ENCODE results near the gene KRT78. TPM values are rescaled to one million over a fixed set of nuclear protein-coding genes. Genes with fewer than 3 reads are reported as not detected.
A peak's percentile ranks its signal among the peaks of the same experiment; 100 is the strongest.

KRT78 gene
- total and polyA plus RNA-seq, 2 of the 13 experiments (the other 11 are each of a cell fraction or from before 2014, with no cell fraction given): not detected

DNA sequence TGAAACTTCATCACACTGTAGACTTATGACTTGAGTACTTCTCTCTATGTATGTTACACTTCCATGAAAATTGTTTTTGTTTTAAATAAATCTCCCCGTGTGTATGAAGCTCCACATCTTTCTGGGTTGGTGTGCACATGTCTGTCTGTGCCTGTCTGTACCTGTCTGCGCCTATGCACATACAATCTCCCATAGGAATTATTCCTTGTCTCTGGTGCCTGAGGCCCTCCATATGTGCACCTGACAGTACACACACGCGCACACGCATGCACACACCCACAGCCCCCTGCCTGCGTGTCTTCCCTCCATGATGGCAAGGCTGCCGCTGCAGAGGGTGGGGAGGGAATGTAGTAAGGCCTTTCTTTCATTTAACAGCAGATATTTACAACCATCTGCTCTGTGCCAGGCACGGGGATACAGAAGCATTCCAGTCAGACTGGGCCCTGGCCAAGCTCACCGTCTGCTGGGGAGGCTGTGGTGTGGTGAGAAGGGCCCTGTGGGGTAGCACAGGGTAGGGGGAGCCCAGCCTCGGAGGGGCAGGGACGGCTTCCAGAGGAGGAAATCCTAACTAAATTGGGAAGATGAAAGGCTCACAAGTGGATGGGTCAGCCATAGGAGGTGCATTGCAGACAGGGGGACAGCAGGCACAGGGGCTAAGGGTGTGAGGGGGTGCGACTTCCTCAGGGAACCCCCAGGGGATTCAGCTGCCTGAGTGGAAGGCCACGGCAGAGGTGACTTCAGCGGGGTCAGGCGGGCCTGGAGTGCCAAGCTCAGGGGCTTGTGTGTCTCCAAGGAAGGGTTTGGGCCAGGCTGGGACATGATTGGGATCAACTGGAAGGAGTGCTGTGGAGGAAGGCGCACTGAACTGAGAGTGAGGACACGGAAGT lies 30.0 kb upstream of the KRT78 start (continued):
- TF ChIP-seq, protein P1, sequence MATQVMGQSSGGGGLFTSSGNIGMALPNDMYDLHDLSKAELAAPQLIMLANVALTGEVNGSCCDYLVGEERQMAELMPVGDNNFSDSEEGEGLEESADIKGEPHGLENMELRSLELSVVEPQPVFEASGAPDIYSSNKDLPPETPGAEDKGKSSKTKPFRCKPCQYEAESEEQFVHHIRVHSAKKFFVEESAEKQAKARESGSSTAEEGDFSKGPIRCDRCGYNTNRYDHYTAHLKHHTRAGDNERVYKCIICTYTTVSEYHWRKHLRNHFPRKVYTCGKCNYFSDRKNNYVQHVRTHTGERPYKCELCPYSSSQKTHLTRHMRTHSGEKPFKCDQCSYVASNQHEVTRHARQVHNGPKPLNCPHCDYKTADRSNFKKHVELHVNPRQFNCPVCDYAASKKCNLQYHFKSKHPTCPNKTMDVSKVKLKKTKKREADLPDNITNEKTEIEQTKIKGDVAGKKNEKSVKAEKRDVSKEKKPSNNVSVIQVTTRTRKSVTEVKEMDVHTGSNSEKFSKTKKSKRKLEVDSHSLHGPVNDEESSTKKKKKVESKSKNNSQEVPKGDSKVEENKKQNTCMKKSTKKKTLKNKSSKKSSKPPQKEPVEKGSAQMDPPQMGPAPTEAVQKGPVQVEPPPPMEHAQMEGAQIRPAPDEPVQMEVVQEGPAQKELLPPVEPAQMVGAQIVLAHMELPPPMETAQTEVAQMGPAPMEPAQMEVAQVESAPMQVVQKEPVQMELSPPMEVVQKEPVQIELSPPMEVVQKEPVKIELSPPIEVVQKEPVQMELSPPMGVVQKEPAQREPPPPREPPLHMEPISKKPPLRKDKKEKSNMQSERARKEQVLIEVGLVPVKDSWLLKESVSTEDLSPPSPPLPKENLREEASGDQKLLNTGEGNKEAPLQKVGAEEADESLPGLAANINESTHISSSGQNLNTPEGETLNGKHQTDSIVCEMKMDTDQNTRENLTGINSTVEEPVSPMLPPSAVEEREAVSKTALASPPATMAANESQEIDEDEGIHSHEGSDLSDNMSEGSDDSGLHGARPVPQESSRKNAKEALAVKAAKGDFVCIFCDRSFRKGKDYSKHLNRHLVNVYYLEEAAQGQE (IDR thresholded peaks at IDR 0.05; ENCODE audit: borderline replicate concordance in 1 of 2, low read depth in 1 of 2, low read length in 2 of 2): no peak
- TF ChIP-seq, protein P2, sequence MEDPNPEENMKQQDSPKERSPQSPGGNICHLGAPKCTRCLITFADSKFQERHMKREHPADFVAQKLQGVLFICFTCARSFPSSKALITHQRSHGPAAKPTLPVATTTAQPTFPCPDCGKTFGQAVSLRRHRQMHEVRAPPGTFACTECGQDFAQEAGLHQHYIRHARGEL (CRISPR knock-in tag; IDR thresholded peaks at IDR 0.05): no peak
- TF ChIP-seq BORCS8-MEF2B (CRISPR knock-in tag; IDR thresholded peaks at IDR 0.05): no peak
- TF ChIP-seq, protein P3, sequence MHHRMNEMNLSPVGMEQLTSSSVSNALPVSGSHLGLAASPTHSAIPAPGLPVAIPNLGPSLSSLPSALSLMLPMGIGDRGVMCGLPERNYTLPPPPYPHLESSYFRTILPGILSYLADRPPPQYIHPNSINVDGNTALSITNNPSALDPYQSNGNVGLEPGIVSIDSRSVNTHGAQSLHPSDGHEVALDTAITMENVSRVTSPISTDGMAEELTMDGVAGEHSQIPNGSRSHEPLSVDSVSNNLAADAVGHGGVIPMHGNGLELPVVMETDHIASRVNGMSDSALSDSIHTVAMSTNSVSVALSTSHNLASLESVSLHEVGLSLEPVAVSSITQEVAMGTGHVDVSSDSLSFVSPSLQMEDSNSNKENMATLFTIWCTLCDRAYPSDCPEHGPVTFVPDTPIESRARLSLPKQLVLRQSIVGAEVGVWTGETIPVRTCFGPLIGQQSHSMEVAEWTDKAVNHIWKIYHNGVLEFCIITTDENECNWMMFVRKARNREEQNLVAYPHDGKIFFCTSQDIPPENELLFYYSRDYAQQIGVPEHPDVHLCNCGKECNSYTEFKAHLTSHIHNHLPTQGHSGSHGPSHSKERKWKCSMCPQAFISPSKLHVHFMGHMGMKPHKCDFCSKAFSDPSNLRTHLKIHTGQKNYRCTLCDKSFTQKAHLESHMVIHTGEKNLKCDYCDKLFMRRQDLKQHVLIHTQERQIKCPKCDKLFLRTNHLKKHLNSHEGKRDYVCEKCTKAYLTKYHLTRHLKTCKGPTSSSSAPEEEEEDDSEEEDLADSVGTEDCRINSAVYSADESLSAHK (CRISPR knock-in tag; IDR thresholded peaks at IDR 0.05; ENCODE audit: borderline replicate concordance): no peak
- TF ChIP-seq, protein P4, sequence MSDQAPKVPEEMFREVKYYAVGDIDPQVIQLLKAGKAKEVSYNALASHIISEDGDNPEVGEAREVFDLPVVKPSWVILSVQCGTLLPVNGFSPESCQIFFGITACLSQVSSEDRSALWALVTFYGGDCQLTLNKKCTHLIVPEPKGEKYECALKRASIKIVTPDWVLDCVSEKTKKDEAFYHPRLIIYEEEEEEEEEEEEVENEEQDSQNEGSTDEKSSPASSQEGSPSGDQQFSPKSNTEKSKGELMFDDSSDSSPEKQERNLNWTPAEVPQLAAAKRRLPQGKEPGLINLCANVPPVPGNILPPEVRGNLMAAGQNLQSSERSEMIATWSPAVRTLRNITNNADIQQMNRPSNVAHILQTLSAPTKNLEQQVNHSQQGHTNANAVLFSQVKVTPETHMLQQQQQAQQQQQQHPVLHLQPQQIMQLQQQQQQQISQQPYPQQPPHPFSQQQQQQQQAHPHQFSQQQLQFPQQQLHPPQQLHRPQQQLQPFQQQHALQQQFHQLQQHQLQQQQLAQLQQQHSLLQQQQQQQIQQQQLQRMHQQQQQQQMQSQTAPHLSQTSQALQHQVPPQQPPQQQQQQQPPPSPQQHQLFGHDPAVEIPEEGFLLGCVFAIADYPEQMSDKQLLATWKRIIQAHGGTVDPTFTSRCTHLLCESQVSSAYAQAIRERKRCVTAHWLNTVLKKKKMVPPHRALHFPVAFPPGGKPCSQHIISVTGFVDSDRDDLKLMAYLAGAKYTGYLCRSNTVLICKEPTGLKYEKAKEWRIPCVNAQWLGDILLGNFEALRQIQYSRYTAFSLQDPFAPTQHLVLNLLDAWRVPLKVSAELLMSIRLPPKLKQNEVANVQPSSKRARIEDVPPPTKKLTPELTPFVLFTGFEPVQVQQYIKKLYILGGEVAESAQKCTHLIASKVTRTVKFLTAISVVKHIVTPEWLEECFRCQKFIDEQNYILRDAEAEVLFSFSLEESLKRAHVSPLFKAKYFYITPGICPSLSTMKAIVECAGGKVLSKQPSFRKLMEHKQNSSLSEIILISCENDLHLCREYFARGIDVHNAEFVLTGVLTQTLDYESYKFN (CRISPR knock-in tag; conservative IDR thresholded peaks at IDR 0.05): 0 out of 2 replicates have a peak, but pooled peaks have one; percentile 8
- no peak for TF ChIP-seq FOSL1 (CRISPR knock-in tag; IDR thresholded peaks at IDR 0.05; ENCODE audit: borderline replicate concordance)
- no peak for TF ChIP-seq ZNF484 (CRISPR knock-in tag; IDR thresholded peaks at IDR 0.05; ENCODE audit: borderline replicate concordance, low read depth)
- TF ChIP-seq ZNF703 (CRISPR knock-in tag; IDR thresholded peaks at IDR 0.05; ENCODE audit: borderline replicate concordance): no peak
- TF ChIP-seq, protein P5, sequence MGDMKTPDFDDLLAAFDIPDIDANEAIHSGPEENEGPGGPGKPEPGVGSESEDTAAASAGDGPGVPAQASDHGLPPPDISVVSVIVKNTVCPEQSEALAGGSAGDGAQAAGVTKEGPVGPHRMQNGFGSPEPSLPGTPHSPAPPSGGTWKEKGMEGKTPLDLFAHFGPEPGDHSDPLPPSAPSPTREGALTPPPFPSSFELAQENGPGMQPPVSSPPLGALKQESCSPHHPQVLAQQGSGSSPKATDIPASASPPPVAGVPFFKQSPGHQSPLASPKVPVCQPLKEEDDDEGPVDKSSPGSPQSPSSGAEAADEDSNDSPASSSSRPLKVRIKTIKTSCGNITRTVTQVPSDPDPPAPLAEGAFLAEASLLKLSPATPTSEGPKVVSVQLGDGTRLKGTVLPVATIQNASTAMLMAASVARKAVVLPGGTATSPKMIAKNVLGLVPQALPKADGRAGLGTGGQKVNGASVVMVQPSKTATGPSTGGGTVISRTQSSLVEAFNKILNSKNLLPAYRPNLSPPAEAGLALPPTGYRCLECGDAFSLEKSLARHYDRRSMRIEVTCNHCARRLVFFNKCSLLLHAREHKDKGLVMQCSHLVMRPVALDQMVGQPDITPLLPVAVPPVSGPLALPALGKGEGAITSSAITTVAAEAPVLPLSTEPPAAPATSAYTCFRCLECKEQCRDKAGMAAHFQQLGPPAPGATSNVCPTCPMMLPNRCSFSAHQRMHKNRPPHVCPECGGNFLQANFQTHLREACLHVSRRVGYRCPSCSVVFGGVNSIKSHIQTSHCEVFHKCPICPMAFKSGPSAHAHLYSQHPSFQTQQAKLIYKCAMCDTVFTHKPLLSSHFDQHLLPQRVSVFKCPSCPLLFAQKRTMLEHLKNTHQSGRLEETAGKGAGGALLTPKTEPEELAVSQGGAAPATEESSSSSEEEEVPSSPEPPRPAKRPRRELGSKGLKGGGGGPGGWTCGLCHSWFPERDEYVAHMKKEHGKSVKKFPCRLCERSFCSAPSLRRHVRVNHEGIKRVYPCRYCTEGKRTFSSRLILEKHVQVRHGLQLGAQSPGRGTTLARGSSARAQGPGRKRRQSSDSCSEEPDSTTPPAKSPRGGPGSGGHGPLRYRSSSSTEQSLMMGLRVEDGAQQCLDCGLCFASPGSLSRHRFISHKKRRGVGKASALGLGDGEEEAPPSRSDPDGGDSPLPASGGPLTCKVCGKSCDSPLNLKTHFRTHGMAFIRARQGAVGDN (CRISPR knock-in tag; IDR thresholded peaks at IDR 0.05): no peak
- no peak for TF ChIP-seq ZNF460 (CRISPR knock-in tag; IDR thresholded peaks at IDR 0.05; ENCODE audit: borderline replicate concordance)
- TF ChIP-seq SKI (IDR thresholded peaks at IDR 0.05; ENCODE audit: partially characterized antibody): no peak
- no peak for TF ChIP-seq SP5 (CRISPR knock-in tag; IDR thresholded peaks at IDR 0.05; ENCODE audit: borderline replicate concordance, low read depth)
